ENCODE measurements around the gene SLC38A6. TPM values are rescaled to one million over a fixed set of nuclear protein-coding genes. Genes with fewer than 3 reads are reported as not detected.

SLC38A6 gene
- total RNA-seq, 1 donor from 2014 or later = 19.0 TPM

DNA sequence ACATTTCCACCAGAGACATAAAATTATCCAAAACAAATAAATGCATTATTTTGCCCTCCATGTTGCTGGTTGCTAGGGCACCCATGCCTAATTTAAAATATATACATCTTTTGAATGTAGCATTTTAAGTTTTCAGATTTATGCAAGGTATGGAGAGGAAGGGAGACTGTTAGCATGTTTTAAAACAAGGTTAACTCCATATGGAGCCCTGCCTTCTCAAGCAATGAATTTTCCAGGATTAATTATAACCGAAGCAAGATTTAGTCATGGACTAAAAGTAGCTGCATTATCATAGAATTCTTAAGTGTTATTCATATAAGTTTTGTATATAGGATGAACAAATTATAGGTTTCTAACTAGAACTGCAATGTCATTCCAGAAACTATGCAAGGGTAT lies 37.4 kb upstream of the SLC38A6 start:
- H3K9me3 ChIP-seq (ENCODE audit: low read depth) = no peaks in the 10 kb centered on the region
- no peaks in the 10 kb centered on the region for H3K27me3 ChIP-seq
- peaks cover 9% of the 10 kb centered on the region for H3K4me1 ChIP-seq
- no peak overlapping the region for H3K4me3 ChIP-seq
- H3K79me2 ChIP-seq (ENCODE audit: low read depth) = no peaks in the 10 kb centered on the region
- TF ChIP-seq EZH2phosphoT487 (IDR thresholded peaks at IDR 0.05) = no peak
- TF ChIP-seq EZH2 (IDR thresholded peaks at IDR 0.05) = no peak
- no peak for TF ChIP-seq CTCF (IDR thresholded peaks at IDR 0.05)
- H4K20me1 ChIP-seq (ENCODE audit: low read depth) = no peaks in the 10 kb centered on the region
- H3F3A ChIP-seq (ENCODE audit: low read depth) = no peaks in the 10 kb centered on the region
- Mint-ChIP-seq H3K4me3 (no peak overlapping the region), H3K9me3 (peaks cover 3% of the 10 kb centered on the region), H3K36me3 (peaks cover 4% of the 10 kb centered on the region), H3K27ac (no peak overlapping the region), H3K27me3 (ENCODE audit: insufficient read depth, low read depth) (no peaks in the 10 kb centered on the region), H3K4me1 (peaks cover 9% of the 10 kb centered on the region)
- no peak overlapping the region for H3K27ac ChIP-seq
- no peak overlapping the region for H2AFZ ChIP-seq (replicated peaks)
- H3K36me3 ChIP-seq = no peaks in the 10 kb centered on the region
- no peak overlapping the region for H3K9ac ChIP-seq
- no peak overlapping the region for H3K4me2 ChIP-seq
- no peak for DNase-seq (ENCODE audit: low spot score)

GRCh38 chr14:60944204-60944603 lies 36.8 kb upstream of the SLC38A6 start:
- TF ChIP-seq CTCF (IDR thresholded peaks at IDR 0.05) = no peak
- no peak for TF ChIP-seq EZH2phosphoT487 (IDR thresholded peaks at IDR 0.05)
- no peak for TF ChIP-seq EZH2 (IDR thresholded peaks at IDR 0.05)
- no peak overlapping the region for H3K4me3 ChIP-seq
- H3K4me1 Mint-ChIP-seq = peaks cover 9% of the 10 kb centered on the region
- no peaks in the 10 kb centered on the region for H3K79me2 ChIP-seq (ENCODE audit: low read depth)
- H3K27ac ChIP-seq = no peak overlapping the region
- H3K9me3 Mint-ChIP-seq = peaks cover 3% of the 10 kb centered on the region
- no peaks in the 10 kb centered on the region for H3K9me3 ChIP-seq (ENCODE audit: low read depth)
- H3K27me3 Mint-ChIP-seq (ENCODE audit: insufficient read depth, low read depth) = no peaks in the 10 kb centered on the region
- peaks cover 4% of the 10 kb centered on the region for H3K36me3 Mint-ChIP-seq
- no peak overlapping the region for H3K4me3 Mint-ChIP-seq
- H3K36me3 ChIP-seq = no peaks in the 10 kb centered on the region
- no peak overlapping the region for H3K9ac ChIP-seq
- DNase-seq (ENCODE audit: low spot score) = peak; percentile 13
- no peaks in the 10 kb centered on the region for H3K27me3 ChIP-seq
- peaks cover 9% of the 10 kb centered on the region for H3K4me1 ChIP-seq
- no peak overlapping the region for H2AFZ ChIP-seq (replicated peaks)
- peak overlapping the region; percentile 3 for H3K4me2 ChIP-seq
- no peaks in the 10 kb centered on the region for H4K20me1 ChIP-seq (ENCODE audit: low read depth)
- H3F3A ChIP-seq (ENCODE audit: low read depth) = no peaks in the 10 kb centered on the region
- no peak overlapping the region for H3K27ac Mint-ChIP-seq

- Mint-ChIP-seq H3K4me1 (peaks cover 9% of the 10 kb centered on the region), H3K9me3 (no peaks in the 10 kb centered on the region), H3K4me3 (no peak overlapping the region), H3K36me3 (peaks cover 2% of the 10 kb centered on the region), H3K27ac (no peak overlapping the region), H3K27me3 (ENCODE audit: insufficient read depth, low read depth) (no peaks in the 10 kb centered on the region)
- TF ChIP-seq EZH2phosphoT487 (IDR thresholded peaks at IDR 0.05) (no peak), CTCF (IDR thresholded peaks at IDR 0.05) (no peak), EZH2 (IDR thresholded peaks at IDR 0.05) (no peak)
- DNase-seq (ENCODE audit: low spot score) = no peak
- no peaks in the 10 kb centered on the region for H3F3A ChIP-seq (ENCODE audit: low read depth)
- no peak overlapping the region for H3K27ac ChIP-seq
- H3K79me2 ChIP-seq (ENCODE audit: low read depth) = no peaks in the 10 kb centered on the region
- H3K9ac ChIP-seq = no peak overlapping the region
- no peak overlapping the region for H2AFZ ChIP-seq (replicated peaks)
- H3K4me3 ChIP-seq = no peak overlapping the region
- H3K36me3 ChIP-seq = no peaks in the 10 kb centered on the region
- H3K4me2 ChIP-seq = no peak overlapping the region
- H3K27me3 ChIP-seq = no peaks in the 10 kb centered on the region
- H3K9me3 ChIP-seq (ENCODE audit: low read depth) = no peaks in the 10 kb centered on the region
- H3K4me1 ChIP-seq = peaks cover 9% of the 10 kb centered on the region
- no peaks in the 10 kb centered on the region for H4K20me1 ChIP-seq (ENCODE audit: low read depth)
Observed at GRCh38 chr14:60945984-60946383, 35.1 kb upstream of the SLC38A6 start.
